Ureter (tissue), 1 donor: ENCODE results near the gene MAPK1IP1L. TPM values are rescaled to one million over a fixed set of nuclear protein-coding genes. Genes with fewer than 3 reads are reported as not detected.

Experiments used
- DNase-seq: peaks from one replicate; pipeline ENCODE4 v3.0.0-alpha.2; 2020; ENCODE audit warnings: low spot score
- total RNA-seq: library from RNA; stranded (reverse); gene quantifications from one replicate; pipeline ENCODE4 v1.2.4, GENCODE V29; 2023
- donor health status: DM: yes; HTN: yes; CAD: no.

MAPK1IP1L gene
- total RNA-seq, 1 donor from 2014 or later, result 94.7 TPM

DNA sequence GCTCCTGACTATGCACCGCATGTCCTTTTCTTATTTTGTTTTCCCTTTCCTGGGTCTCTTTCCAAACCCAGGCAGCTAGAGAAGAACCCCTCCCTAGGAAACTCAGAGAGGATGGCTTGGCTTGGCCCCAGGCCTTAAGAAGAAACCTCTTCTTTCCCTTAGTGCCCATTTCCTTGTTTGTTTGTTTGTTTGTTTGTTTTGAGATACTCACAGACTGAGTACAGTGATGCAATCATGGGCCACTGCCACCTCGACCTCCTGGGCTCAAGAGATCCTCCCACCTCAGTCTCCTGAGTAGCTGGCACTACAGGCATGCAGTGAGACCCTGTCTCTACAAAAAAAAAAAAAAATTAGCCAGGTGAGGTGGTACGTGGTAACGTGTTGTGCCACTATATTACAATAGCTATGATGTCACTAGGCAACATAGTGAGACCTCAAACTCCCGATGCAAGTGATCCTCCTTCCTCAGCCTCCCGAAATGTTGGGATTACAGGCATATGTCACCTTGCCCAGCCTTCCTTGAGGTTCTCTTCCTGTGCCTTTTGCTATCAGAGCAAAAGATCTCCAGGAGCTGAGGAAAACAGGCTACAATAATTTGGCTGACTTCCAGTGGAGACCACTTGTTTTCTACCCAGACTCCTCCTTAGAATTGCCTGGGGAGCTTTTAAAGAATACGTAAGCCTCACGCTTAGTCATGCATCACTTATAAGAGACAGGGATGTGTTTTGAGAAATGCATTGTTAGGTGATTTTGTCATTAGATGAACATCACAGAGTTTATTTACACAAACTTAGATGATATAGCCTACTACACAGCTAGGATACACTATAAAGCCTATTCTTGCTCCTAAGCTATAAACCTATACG, 43.1 kb downstream of the MAPK1IP1L start:
- no peak for DNase-seq

DNA sequence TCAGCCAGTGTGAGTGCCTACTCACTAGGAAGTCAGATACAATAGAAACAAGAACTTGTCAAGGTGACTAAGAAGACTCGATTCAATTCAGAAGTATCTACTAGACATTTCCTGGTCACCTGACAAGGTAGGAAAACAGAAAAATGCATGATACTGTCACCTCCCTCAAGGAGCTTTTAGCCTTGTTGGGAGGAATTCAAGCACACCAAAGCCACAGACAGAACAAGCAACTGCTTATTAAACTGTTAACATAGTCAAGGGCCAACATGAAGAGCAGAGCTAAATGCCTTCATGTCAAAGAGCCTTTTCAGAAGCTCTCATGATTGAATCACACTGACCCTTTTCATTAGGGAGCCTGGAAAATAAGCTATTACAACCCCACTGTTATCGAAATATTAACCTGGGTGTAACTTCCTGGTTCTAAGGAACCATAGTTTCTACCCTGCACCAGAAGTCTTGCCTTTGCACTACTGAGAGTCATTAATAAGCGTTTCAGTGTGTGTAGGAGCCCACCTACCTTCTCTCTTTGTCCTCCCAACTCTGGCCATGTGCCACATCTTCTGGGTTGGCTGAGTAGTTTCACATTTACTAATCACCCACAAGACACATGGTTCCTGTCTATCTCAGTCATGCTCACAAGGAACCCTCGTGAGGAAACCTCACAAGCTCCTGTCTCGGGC, 46.6 kb downstream of the MAPK1IP1L start:
- no peak for DNase-seq

DNA sequence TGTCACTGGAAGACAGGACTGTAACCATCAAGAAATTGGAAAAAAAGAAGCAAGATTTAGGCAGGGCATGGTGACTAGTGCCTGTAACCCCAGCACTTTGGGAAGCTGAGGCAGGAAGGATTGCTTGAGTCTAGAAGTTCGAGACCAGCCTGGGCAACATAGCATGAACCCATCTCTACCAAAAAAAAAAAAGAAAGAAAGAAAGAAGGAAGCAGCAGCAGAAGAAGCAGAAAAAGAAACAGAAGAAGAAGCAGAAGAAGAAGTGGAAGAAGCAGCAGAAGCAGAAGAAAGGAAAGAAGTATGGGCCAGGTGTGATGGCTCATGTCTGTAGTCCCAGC, 47.1 kb downstream of the MAPK1IP1L start:
- DNase-seq, result no peak

DNA sequence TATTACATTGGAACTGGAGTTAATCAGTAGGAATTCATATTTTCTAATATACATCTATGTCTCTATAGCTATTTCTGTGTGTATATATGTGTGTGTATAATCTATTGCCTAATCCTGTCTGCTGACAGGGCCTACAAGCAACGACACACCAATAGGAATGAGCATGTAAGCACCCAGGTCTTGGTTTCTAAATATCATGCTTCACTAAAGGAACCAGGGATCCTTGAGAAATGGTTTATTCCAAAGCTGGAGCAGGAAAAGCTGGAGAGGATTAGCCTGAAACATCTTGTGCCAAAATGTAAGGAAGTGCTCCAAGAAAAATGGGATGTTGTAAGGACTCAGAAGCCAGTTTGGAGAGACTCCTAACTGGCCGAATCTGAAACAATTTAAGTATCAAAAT, 48.3 kb downstream of the MAPK1IP1L start:
- no peak for DNase-seq

DNA sequence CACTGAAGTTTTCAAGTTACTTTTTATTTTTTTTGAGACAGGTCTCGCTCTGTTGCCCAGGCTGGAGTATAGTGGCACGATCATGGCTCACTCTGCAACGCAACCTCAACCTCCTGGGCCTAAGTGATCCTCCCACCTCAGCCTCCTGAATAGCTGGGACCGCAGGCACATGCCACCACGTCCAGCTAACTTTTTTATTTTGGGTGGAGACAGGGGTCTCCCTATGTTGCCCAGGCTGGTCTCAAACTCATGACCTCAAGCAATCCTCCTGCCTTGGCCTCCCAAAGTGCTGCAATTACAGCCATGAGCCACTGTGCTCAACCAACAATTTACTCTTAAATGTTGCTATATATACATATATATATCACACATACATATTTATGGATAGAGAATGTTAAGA, 50.3 kb downstream of the MAPK1IP1L start:
- no peak for DNase-seq

DNA sequence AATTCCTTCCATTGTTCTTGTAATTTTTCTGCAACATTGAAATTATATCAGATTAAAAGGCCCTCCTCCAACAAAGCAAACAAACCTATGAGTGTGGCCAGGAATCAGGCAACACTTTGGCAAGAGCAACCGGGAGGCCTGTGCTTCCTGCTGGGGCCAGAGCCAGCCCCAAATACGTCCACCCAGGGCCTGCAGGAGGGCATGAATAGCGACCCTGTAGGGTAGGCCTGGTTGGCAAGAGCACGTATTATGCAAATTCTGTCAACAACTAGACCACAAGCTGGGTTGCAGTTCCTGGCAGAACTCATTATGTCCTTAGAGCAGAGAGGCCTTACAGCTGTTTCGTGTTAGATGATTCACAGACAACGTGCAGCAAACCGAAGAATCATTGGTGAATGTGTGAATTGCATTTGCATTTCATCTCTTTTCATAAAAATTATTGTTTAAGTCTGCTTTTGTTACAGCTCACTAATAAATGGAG, 50.7 kb downstream of the MAPK1IP1L start:
- DNase-seq, result peak; percentile 77

DNA sequence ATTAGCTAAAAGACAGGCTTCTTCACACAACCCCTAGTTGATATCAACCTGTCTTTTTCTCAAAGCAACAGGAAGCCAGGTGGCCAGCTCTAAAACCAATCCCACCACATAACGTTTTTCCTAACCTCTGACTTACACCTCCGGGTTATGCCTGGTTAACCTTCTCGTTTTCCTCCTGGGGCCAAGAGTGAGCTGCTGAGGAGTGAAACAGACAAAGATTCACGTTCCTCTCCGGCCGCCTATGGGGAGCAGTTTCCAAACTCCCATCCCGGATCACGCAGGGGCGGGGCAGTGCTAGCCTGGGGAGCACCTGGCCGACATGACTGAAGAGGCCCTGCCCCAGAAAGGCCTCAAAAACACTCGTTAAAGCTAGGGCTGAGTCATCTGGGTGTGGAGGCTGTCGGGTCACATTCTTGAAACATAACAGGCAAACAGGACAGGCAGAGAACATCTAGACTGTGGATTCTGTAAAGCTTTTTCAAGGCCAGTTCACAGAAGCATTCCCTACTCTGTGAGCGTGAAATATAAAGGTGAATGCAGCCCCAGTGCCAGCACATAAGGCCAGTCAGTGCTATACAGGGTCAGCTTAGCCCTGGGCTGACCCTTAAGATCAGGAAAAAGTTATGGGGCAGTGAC, 51.7 kb downstream of the MAPK1IP1L start:
- DNase-seq, result peak; percentile 90

DNA sequence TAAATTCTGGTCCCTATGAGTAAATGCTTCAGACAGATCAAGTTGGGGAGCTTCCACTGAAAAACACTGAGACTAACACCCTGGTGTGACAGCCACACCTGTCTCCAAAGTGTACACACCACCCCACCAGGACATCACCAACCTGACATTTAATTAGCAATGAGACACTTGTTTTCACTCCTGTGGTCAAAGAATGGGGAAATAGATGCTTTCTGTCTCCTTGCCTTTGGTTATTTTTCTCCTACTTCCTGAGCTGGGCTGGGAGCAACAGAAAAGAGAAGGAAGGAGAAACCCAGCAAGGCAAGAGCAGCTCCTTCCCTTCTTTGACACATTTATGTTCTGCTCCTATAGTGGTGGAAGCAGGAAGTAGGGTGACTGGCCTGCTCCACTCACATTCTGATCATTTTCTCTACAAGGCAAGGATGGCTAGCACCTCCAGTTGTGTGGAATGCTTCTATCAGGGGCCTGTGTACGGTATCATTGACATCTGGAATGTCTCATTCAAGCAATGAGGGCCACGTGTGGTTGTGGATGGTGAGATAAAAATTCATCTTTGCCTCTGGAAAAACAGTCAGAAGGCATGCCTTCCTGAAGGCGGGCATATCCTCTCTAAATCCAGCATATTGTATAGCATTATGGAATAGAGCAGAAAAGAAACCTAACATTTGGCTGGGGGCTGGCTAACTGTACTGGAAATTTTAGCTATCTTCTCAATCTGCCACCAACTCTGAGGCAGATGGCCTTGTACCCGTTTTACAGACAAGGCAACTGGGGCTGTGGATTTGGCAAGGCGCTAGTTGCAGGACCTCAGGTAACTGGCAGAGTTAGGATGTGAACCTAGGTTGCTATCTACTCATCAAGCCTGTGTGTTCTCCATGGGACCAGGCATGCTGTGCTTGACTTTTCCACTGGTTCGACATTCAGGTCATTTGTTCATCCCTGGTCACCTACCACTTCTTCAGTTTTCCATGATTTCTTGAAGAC, 52.8 kb downstream of the MAPK1IP1L start:
- no peak for DNase-seq

DNA sequence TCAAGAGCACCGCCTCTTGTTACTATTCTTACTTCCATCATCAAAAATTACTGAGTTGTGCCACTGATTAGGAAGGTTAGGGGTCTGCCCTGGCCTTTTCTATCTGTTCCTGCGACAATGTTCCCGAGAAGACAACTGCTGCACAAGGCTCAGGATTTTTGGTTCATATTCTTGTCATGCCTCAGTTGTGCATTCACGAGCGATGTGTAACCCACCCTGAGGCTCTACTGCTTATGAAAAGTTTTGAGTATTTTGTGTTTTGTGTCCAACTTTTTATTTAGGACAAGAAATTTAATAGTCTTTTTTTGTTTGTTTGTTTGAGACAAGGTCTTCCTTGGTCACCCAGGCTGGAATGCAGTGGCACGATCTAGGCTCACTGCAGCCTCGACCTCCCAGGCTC, 54.5 kb downstream of the MAPK1IP1L start:
- no peak for DNase-seq

DNA sequence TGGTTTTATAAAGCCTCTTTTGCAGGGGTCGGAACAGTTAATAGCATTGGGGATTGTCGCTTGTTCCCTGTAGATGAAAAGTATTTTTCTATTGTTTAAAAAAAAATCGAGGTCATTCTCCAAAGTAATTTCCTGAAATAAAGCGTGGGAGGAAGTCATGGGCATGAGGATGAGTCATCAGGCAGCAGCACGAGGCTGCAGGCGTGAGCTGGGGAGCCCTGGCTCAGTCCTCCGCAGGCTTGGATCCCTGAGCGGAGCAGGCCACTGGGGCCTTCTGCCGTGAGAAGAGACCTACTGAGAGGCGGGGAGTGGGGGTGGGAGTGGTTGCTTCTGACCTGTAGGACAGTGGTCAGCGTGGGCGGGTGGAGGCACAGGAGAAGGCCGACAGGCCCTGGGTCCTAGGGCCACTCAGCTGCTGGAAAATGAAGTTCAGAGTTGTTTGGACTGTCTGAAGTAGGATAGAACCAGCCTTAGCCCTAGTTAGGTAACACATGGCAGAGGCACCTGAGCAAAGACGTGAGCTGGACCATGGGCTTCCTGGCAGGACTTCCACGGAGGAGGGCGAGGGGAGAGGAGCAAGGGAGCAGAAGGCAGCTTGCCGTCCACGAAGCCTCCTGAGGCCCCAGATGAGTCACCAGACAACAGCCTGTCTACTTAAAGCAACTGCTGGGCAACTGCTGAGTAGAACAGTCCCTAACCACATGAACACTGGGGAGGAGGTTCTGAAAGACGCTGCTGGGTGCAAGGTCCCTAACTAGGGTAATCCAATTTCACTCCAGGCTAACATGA, 56.5 kb downstream of the MAPK1IP1L start:
- DNase-seq, result peak; percentile 85

DNA sequence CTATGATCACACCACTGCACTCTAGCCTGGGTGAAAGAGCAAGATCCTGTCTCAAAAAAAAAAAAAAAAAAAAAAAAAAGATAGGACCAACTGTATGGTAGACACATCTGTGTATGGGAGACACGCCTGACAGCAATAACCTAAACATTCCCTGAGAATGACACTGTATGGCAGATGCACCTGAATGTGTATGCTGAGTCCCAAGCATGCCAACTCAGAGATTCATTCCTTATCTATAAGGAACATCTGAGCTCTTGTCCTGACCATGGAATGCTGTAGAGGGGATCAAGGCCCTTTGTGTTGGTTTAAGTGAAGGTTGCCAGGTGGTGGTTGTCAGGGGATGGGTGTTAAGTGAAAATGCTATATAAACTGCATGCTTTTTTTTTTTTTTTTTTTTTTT, 58.4 kb downstream of the MAPK1IP1L start:
- no peak for DNase-seq

DNA sequence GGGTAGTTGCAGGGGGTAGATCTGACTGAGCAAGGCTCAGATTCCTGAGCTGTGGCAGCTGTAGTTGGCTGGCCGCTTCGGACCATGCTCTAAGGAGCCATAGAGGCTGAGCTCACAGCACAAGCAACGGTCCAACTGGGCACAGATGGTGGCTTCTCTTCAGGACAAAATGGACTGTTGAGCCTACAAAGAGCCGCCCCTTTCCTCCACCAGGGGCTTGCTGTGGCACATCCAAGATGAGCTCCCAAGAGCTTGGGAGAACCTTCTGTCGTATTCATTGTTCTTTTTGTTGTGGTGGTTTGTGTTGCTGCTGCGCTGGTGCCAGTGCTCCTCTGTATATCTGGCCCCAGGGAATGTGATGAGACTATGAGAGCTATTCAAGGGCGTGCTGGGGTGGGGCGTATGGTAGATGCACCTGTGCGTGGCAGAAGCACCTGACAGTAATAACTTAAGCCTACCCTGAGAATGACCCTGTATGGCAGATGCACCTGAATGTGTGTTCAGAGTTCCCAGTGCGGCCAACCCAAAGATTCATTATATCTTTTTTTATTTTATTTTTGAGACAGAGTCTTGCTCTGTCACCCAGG, 59.8 kb downstream of the MAPK1IP1L start:
- no peak for DNase-seq

DNA sequence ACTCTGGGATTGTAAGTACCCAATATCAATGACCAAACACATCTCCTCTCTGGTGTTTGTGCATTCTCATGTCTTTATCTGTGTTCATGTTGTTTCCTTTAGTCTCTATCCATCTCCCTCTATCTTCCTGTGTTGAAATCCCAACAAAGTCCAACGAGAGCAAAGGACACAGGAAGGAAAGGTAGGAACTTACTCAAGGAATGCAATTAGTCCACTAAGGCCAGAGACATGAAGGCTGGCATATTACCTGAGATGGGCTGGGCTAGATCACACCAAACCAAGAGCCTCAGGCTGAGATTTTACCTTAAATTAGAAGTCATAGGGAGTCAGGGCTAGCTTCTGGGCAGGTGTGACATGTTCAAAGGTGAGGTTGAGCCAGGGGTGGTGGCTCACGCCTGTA, 63.3 kb downstream of the MAPK1IP1L start:
- no peak for DNase-seq

DNA sequence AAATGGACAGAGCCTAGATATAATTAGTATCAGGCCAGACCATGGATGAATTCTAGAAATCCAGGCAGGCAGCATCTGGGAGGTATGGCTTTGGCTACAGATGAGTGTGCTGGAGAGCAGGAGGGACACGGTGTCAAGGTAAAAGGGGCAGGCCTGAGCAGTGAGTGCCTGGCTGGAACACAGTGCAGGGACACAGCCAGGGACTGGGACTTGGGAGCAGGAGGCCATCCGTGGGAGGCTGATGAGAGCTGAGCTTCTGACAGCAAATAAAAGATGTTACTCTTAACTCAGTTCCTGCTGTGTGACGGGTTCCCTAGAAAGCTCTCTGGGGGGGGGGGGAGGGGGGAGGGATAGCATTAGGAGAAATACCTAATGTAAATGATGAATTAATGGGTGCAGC, 64.0 kb downstream of the MAPK1IP1L start:
- no peak for DNase-seq

DNA sequence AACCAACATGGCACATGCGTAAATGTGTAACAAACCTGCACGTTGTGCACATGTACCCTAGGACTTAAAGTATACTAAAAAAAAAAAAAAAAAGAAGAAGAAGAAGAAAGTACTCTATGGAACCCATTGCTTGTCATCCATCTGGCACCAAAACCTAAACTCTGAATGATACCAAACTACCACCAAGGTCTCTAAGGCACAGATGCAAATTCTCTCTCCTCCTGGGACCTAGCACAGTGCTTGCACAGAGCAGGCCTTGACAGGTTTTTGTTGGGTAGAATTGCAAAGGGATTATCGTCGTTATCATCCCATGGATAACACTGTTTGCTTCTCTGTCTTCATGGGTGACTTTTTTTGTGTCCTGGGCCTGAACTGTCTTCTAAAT, 64.4 kb downstream of the MAPK1IP1L start:
- no peak for DNase-seq

DNA sequence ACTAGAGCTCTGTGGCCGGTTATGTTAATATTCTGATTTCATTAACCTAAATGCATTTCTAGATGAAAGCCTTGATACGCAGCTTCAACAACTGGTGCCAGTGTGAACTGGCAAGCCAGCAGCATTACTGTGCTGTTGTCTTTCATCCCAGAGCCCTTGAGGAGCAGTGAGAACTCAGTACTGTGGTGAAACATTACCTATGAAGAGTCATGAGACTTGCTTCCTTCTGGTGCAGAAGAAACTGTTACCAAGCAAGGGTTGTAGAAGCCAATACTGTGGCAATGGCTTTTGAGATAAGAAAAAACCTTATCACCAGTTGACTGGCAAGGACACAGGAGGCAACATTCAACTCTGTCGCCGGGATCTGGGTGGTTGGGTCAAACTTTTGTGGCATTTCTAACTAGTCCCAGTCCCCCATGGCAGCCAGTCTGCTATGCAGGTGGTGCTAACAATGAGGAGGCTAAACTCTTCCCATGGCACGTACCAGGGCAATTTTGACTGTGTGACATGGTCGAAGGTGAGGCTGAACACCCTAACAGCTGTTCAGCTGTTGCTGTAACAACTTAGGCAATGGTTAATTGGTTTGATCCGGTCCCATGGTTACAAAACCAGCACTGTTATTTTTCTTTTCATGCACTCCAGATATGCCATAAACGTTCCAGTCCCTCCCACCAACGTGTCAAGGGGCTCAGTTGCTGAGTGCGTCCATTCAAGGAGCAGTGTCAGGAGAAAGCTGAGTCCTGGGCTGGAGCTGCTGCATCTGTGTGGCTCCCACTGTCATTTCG, 65.0 kb downstream of the MAPK1IP1L start:
- no peak for DNase-seq

DNA sequence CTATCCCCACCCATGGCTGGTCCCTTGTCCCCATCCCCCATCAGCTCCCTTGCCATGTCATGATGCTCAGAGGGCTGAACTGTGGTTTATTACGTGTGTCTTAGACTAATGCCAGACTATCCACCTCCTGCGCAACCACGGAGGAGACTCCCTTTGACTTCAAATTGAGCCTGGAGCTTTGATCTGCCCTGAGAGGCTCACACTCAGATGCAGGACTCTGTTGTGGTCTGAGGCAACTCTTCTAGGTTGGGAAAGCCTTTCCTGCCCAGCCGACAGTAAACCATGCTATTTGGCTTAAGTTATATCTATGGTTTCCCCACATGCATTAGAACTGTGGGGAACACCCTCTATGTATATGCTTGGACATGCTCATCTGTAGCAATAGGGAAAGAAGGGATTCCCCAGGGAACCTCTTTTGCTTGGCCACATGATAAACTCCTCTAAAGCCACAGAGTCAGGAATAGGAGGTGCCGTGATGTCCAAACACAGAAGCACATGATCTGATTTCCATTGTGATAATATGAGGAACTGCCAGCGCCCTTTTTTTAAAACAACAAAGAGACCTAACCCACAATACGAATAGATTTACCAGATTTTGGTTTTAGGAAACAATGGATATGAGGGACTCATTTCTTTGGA, 66.5 kb downstream of the MAPK1IP1L start:
- no peak for DNase-seq

DNA sequence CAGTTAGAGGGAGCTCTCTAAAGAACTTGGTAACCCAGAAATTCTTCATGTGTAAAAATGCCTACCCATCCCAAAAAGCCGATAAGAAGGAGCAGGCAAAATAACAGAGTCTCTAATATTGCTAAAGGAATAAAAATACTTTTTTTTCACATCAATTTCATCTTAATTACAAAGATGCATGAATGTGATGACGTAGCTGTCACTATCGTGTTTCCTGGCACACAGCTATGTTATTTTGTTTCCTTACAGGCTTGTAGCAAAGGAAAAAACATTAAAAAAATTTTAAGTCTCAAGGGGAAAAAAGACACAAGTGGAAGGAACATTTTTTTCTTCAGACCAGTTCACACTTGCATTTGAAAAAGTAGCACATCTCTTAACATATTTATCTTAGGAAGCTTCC, 67.3 kb downstream of the MAPK1IP1L start:
- DNase-seq, result no peak
